Osteocyte (in vitro differentiated cells): ENCODE results near the gene TTC36. TPM values are rescaled to one million over a fixed set of nuclear protein-coding genes. Genes with fewer than 3 reads are reported as not detected.
A peak's percentile ranks its signal among the peaks of the same experiment; 100 is the strongest.
"Not testable (repeated sequence)": the region's sequence is repeated elsewhere in the genome, so short reads cannot be mapped to it uniquely, and the experiment has no call there.

Experiments
- DNase-seq: peaks from one replicate; pipeline ENCODE4 v3.0.0; 2021; ENCODE audit warnings: mixed read lengths; ENCODE audit not compliant: unreplicated experiment; ENCODE audit errors: extremely low spot score
- H3K27ac Mint-ChIP-seq: one replicate; pipeline ENCODE4 v1.8.0; 2021; ENCODE audit warnings: mild to moderate bottlenecking, mixed read lengths; ENCODE audit not compliant: unreplicated experiment
- H3K27me3 Mint-ChIP-seq: one replicate; pipeline ENCODE4 v1.8.0; 2021; ENCODE audit warnings: mixed read lengths; ENCODE audit not compliant: unreplicated experiment
- H3K36me3 Mint-ChIP-seq: one replicate; pipeline ENCODE4 v1.8.0; 2021; ENCODE audit warnings: mixed read lengths; ENCODE audit not compliant: unreplicated experiment
- H3K4me1 Mint-ChIP-seq: one replicate; pipeline ENCODE4 v1.8.0; 2021; ENCODE audit warnings: mixed read lengths; ENCODE audit not compliant: unreplicated experiment
- H3K4me3 Mint-ChIP-seq: one replicate; pipeline ENCODE4 v1.8.0; 2021; ENCODE audit warnings: mild to moderate bottlenecking, moderate library complexity, mixed read lengths; ENCODE audit not compliant: unreplicated experiment
- H3K9me3 Mint-ChIP-seq: one replicate; pipeline ENCODE4 v1.8.0; 2021; ENCODE audit warnings: mixed read lengths; ENCODE audit not compliant: unreplicated experiment
- CTCF ChIP-seq: fragments of 200-600 bp; sonication (generic); IDR thresholded peaks from 2 replicates; pipeline ENCODE4 v1.5.0; 2021; ENCODE audit warnings: antibody characterized with exemption, mild to moderate bottlenecking, moderate library complexity
- total RNA-seq: library from RNA; stranded (reverse); gene quantifications from 2 replicates; pipeline ENCODE4 v1.2.1, GENCODE V29; 2021

Gene TTC36
- total RNA-seq, 1 donor from 2014 or later: 1.2 TPM

DNA sequence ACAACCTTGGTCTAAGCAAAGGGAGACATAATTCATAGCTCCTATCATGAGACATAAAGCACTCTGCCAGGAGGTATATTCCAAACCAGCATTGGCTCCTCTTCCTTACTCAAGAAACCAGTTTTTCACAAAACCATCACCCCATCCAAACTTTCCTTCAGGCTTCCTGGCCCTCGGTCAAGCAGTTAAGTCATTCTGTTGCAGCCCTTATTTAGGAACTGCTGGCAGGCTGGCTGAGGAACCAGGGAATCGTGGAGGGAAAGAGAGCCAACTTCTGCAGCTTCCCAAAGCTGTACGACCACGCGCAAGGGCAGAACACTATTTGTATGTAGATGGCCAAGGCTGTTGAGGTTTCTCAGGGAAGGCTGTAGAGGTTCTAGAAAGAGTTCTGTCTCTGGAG lies 37.8 kb downstream of the TTC36 start:
- H3K36me3 Mint-ChIP-seq: no peaks in the 10 kb centered on the region
- peak overlapping the region; percentile 72 for H3K27ac Mint-ChIP-seq
- H3K27me3 Mint-ChIP-seq: no peaks in the 10 kb centered on the region
- DNase-seq: no peak
- H3K9me3 Mint-ChIP-seq: no peaks in the 10 kb centered on the region
- peak overlapping the region; percentile 62 for H3K4me3 Mint-ChIP-seq
- TF ChIP-seq CTCF: no peak
- H3K4me1 Mint-ChIP-seq: peaks cover 15% of the 10 kb centered on the region

GRCh38 chr11:118569670-118570069 lies 42.4 kb downstream of the TTC36 start:
- DNase-seq: no peak
- TF ChIP-seq CTCF: no peak
- no peaks in the 10 kb centered on the region for H3K36me3 Mint-ChIP-seq

GRCh38 chr11:118570787-118571186 lies 43.5 kb downstream of the TTC36 start:
- no peak for TF ChIP-seq CTCF
- no peak for DNase-seq
- H3K4me1 Mint-ChIP-seq: peaks cover 36% of the 10 kb centered on the region
- peak overlapping the region; percentile 50 for H3K27ac Mint-ChIP-seq
- no peak overlapping the region for H3K4me3 Mint-ChIP-seq
- H3K9me3 Mint-ChIP-seq: no peaks in the 10 kb centered on the region
- no peaks in the 10 kb centered on the region for H3K27me3 Mint-ChIP-seq
- H3K36me3 Mint-ChIP-seq: no peaks in the 10 kb centered on the region

More at GRCh38 chr11:118569670-118570069, 42.4 kb downstream of the TTC36 start:
- Mint-ChIP-seq H3K27ac (no peak overlapping the region), H3K4me1 (peaks cover 34% of the 10 kb centered on the region), H3K9me3 (no peaks in the 10 kb centered on the region), H3K4me3 (no peak overlapping the region), H3K27me3 (no peaks in the 10 kb centered on the region)

- not testable (repeated sequence) for H3K9me3 Mint-ChIP-seq, DNase-seq, H3K27me3 Mint-ChIP-seq, H3K36me3 Mint-ChIP-seq
- peaks cover 43% of the 10 kb centered on the region for H3K4me1 Mint-ChIP-seq
- H3K4me3 Mint-ChIP-seq: peak overlapping the region; percentile 91
- H3K27ac Mint-ChIP-seq: peak overlapping the region; percentile 96
Measured at GRCh38 chr11:118571701-118572060, 44.4 kb downstream of the TTC36 start.

- TF ChIP-seq CTCF: no peak
- DNase-seq: peak; percentile 90
- Mint-ChIP-seq H3K9me3 (no peaks in the 10 kb centered on the region), H3K36me3 (no peaks in the 10 kb centered on the region), H3K4me3 (peak within 1 kb of the TSS; percentile 91), H3K27me3 (no peaks in the 10 kb centered on the region), H3K4me1 (peaks cover 48% of the 10 kb centered on the region), H3K27ac (peak within 1 kb of the TSS; percentile 96)
Measured at GRCh38 chr11:118572061-118572980, 45.0 kb downstream of the TTC36 start, which contains the start of gene ARCN1. TSS of gene ARCN1 (plus strand) at chr11:118572409. CDS start at chr11:118572548, 139 bp downstream.
